Medulla oblongata (tissue), 1 donor: Measurements from ENCODE around the gene CEACAM16.
A peak's percentile ranks its signal among the peaks of the same experiment; 100 is the strongest.

Experiments used
- DNase-seq: peaks from one replicate; pipeline ENCODE4 v3.0.0-alpha.2; 2015; ENCODE audit errors: extremely low spot score

CEACAM16 gene

GRCh38 chr19:44745887-44746600 lies 47.1 kb downstream of the CEACAM16 start:
- DNase-seq = no peak

- DNase-seq = no peak
Measured at GRCh38 chr19:44746616-44746945, 47.6 kb downstream of the CEACAM16 start.

- DNase-seq = peak; percentile 89
Measured at GRCh38 chr19:44746946-44747738, 48.2 kb downstream of the CEACAM16 start.

- DNase-seq = peak; percentile 38
Measured at GRCh38 chr19:44747739-44748425, 48.9 kb downstream of the CEACAM16 start.

- DNase-seq = peak; percentile 37
Measured at GRCh38 chr19:44748426-44749254, 49.7 kb downstream of the CEACAM16 start, which contains the start of gene BCL3. BCL3 (plus strand) TSS chr19:44748708; CDS start chr19:44748791, 83 bp downstream.

- DNase-seq = no peak
Measured at GRCh38 chr19:44749292-44749691, 50.3 kb downstream of the CEACAM16 start.

- no peak for DNase-seq
Measured at GRCh38 chr19:44749994-44750393, 51.0 kb downstream of the CEACAM16 start.

- DNase-seq = no peak
Measured at GRCh38 chr19:44752123-44752815, 53.3 kb downstream of the CEACAM16 start.

- DNase-seq = peak; percentile 70
Measured at GRCh38 chr19:44752816-44753625, 54.1 kb downstream of the CEACAM16 start.

- DNase-seq = no peak
Measured at GRCh38 chr19:44753626-44753931, 54.6 kb downstream of the CEACAM16 start.

GRCh38 chr19:44753932-44754749 lies 55.2 kb downstream of the CEACAM16 start:
- DNase-seq = peak; percentile 44

- no peak for DNase-seq
Measured at GRCh38 chr19:44754750-44755080, 55.8 kb downstream of the CEACAM16 start.

GRCh38 chr19:44755219-44755618 lies 56.3 kb downstream of the CEACAM16 start:
- no peak for DNase-seq

GRCh38 chr19:44756089-44756562 lies 57.2 kb downstream of the CEACAM16 start:
- no peak for DNase-seq

GRCh38 chr19:44757057-44757734 lies 58.2 kb downstream of the CEACAM16 start:
- no peak for DNase-seq

- no peak for DNase-seq
Measured at GRCh38 chr19:44757735-44758505, 59.0 kb downstream of the CEACAM16 start.

GRCh38 chr19:44758596-44758995 lies 59.6 kb downstream of the CEACAM16 start:
- DNase-seq = no peak
